Parathyroid adenoma (tissue), 2 donors: ENCODE measurements around the gene ACTMAP.

Source experiments
- H2AFZ ChIP-seq: fragments of 300-600 bp; sonication (generic); one replicate; pipeline ENCODE4 v1.7.0; 2017; ENCODE audit warnings: antibody characterized with exemption, mild to moderate bottlenecking
- H3K27ac ChIP-seq: fragments of 300-600 bp; sonication (generic); one replicate; pipeline ENCODE4 v1.7.0; 2017
- H3K27me3 ChIP-seq: fragments of 300-600 bp; sonication (generic); one replicate; pipeline ENCODE4 v1.7.0; 2017; ENCODE audit warnings: low read length; ENCODE audit not compliant: control insufficient read depth, insufficient read depth
- H3K36me3 ChIP-seq: fragments of 300-600 bp; sonication (generic); one replicate; pipeline ENCODE4 v1.7.0; 2017; ENCODE audit warnings: low read length; ENCODE audit not compliant: control insufficient read depth, insufficient read depth
- H3K4me1 ChIP-seq: fragments of 300-600 bp; sonication (generic); one replicate; pipeline ENCODE4 v1.7.0; 2017; ENCODE audit warnings: control low read depth
- H3K4me2 ChIP-seq: fragments of 300-600 bp; sonication (generic); one replicate; pipeline ENCODE4 v1.7.0; 2017; ENCODE audit warnings: low read length
- H3K4me3 ChIP-seq: fragments of 300-600 bp; sonication (generic); one replicate; pipeline ENCODE4 v1.7.0; 2017; ENCODE audit warnings: low read depth, low read length
- H3K79me2 ChIP-seq: fragments of 300-600 bp; sonication (generic); one replicate; pipeline ENCODE4 v1.7.0; 2017; ENCODE audit warnings: control low read depth
- H3K9ac ChIP-seq: fragments of 300-600 bp; sonication (generic); one replicate; pipeline ENCODE4 v1.7.0; 2017; ENCODE audit warnings: mild to moderate bottlenecking
- H3K9me3 ChIP-seq: fragments of 300-600 bp; sonication (generic); one replicate; pipeline ENCODE4 v1.7.0; 2017; ENCODE audit warnings: low read length; ENCODE audit not compliant: control insufficient read depth
- TF ChIP-seq, protein P1 (sequence below): fragments of 300-600 bp; sonication (generic); IDR thresholded peaks from one replicate; pipeline ENCODE4 v1.7.0; 2017; ENCODE audit warnings: antibody characterized with exemption, mild to moderate bottlenecking
- donor health status: primary hyperparathyroidism.

The ACTMAP gene

DNA sequence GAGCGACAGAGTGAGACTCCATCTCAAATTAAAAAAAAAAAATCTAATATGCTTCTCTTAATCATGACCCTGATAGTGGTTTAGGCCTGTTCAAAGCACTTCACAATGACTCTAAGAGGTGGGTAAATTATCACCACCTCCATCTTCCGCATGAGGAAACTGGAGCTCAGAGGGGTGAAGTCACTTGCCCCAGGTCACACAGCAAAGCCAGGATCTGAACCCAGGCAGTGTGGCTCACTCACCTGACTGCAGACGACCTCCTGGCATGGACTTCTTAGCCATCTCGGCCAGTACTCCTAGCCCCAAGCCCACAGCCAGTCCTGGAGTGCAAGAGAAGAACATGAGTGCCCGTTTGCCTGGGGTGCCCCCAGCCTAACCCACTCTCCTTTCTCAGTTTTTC, 40.5 kb downstream of the ACTMAP start:
- no peak overlapping the region for H3K4me3 ChIP-seq
- H3K4me2 ChIP-seq = no peak overlapping the region
- no peak overlapping the region for H3K9ac ChIP-seq
- H3K9me3 ChIP-seq = no peaks in the 10 kb centered on the region
- peaks cover 3% of the 10 kb centered on the region for H3K4me1 ChIP-seq
- H3K79me2 ChIP-seq = peaks cover 10% of the 10 kb centered on the region
- H3K36me3 ChIP-seq = no peaks in the 10 kb centered on the region
- TF ChIP-seq, protein P1, sequence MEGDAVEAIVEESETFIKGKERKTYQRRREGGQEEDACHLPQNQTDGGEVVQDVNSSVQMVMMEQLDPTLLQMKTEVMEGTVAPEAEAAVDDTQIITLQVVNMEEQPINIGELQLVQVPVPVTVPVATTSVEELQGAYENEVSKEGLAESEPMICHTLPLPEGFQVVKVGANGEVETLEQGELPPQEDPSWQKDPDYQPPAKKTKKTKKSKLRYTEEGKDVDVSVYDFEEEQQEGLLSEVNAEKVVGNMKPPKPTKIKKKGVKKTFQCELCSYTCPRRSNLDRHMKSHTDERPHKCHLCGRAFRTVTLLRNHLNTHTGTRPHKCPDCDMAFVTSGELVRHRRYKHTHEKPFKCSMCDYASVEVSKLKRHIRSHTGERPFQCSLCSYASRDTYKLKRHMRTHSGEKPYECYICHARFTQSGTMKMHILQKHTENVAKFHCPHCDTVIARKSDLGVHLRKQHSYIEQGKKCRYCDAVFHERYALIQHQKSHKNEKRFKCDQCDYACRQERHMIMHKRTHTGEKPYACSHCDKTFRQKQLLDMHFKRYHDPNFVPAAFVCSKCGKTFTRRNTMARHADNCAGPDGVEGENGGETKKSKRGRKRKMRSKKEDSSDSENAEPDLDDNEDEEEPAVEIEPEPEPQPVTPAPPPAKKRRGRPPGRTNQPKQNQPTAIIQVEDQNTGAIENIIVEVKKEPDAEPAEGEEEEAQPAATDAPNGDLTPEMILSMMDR = no peak
- H2AFZ ChIP-seq = no peak overlapping the region
- H3K27ac ChIP-seq = no peak overlapping the region
- no peaks in the 10 kb centered on the region for H3K27me3 ChIP-seq

DNA sequence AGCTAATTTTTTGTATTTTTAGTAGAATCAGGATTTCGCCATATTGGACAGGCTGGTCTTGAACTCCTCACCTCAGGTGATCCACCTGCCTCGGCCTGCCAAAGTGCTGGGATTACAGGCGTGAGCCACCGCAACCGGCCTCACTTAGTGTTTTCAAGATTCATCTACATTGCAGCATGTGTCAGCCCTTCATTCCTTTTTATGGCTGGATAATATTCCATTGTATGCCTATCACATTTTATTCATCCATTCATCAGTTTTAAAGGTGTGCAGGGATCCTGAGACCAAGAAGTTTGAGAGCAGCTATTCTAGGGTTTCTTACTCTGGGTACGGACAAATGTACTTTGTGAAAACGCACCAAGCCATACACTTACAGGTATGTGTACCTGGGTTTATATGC, 42.7 kb downstream of the ACTMAP start:
- no peak overlapping the region for H3K9ac ChIP-seq
- TF ChIP-seq, protein P1 = no peak
- H3K4me3 ChIP-seq = no peak overlapping the region
- H3K4me1 ChIP-seq = no peaks in the 10 kb centered on the region
- H3K27me3 ChIP-seq = no peaks in the 10 kb centered on the region
- H3K36me3 ChIP-seq = no peaks in the 10 kb centered on the region
- no peak overlapping the region for H3K27ac ChIP-seq
- no peaks in the 10 kb centered on the region for H3K9me3 ChIP-seq
- H3K4me2 ChIP-seq = no peak overlapping the region
- peaks cover 6% of the 10 kb centered on the region for H3K79me2 ChIP-seq
- H2AFZ ChIP-seq = no peak overlapping the region

DNA sequence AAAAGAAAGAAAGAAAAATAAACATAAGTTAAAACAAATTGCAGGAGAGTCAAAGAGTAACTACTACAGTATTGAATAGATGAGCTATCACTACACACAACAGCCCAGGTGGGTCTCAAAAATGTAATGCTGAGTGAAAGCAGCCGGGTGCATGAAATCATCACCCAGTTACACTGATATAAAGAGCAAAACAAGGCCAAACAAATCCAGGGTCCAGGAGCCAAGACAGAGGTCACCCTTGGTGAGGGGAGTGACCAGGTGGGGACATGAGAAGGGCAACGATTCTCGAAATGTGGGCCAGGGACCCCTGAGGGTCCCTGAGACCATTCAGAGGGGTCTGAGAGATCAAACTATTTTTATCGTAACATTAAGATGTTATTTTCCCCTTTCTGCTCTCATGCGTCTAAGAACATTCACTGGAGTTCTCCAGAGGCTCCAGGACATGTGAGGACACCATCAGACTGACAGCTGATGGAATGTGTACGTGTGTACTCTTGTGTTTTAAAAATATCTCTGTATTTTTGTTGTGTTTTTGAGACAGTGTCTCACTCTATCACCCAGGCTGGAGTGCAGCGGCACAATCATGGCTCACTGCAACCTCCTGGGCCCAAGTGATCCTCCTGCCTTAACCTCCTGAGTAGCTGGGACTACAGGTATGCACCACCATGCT, 44.2 kb downstream of the ACTMAP start:
- peaks cover 2% of the 10 kb centered on the region for H3K79me2 ChIP-seq
- no peak overlapping the region for H3K4me2 ChIP-seq
- no peaks in the 10 kb centered on the region for H3K36me3 ChIP-seq
- H3K4me3 ChIP-seq = no peak overlapping the region
- H3K9me3 ChIP-seq = no peaks in the 10 kb centered on the region
- H3K27me3 ChIP-seq = no peaks in the 10 kb centered on the region
- no peaks in the 10 kb centered on the region for H3K4me1 ChIP-seq
- peak overlapping the region; percentile 44 for H3K27ac ChIP-seq
- no peak overlapping the region for H2AFZ ChIP-seq
- TF ChIP-seq, protein P1 = no peak
- H3K9ac ChIP-seq = no peak overlapping the region

DNA sequence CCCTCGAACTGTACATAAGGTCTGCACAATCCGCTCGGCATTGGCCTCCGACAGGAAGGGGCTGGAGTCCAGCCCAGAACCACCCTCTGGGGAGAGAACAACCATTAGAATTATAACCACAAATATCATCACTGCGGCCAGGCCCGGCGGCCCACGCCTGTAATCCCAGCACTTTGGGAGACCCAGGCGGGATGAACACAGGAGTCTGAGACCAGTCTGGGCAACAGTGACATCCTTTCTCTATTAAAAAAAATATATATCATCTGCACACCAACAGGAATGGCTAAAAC, 45.0 kb downstream of the ACTMAP start:
- no peaks in the 10 kb centered on the region for H3K9me3 ChIP-seq
- no peak overlapping the region for H3K27ac ChIP-seq
- no peak overlapping the region for H3K4me2 ChIP-seq
- TF ChIP-seq, protein P1 = no peak
- peaks cover 2% of the 10 kb centered on the region for H3K79me2 ChIP-seq
- no peak overlapping the region for H3K9ac ChIP-seq
- no peaks in the 10 kb centered on the region for H3K4me1 ChIP-seq
- no peak overlapping the region for H3K4me3 ChIP-seq
- no peaks in the 10 kb centered on the region for H3K27me3 ChIP-seq
- H3K36me3 ChIP-seq = no peaks in the 10 kb centered on the region
- H2AFZ ChIP-seq = no peak overlapping the region
